GM21723 (cell line): ENCODE measurements around the gene CCL13.

Experiments
- ATAC-seq: cut with Tn5 transposase; IDR thresholded peaks from one replicate; pipeline ENCODE4 v1.9.1; 2021; ENCODE audit warnings: mild to moderate bottlenecking, moderate library complexity; ENCODE audit not compliant: unreplicated experiment

Gene CCL13

DNA sequence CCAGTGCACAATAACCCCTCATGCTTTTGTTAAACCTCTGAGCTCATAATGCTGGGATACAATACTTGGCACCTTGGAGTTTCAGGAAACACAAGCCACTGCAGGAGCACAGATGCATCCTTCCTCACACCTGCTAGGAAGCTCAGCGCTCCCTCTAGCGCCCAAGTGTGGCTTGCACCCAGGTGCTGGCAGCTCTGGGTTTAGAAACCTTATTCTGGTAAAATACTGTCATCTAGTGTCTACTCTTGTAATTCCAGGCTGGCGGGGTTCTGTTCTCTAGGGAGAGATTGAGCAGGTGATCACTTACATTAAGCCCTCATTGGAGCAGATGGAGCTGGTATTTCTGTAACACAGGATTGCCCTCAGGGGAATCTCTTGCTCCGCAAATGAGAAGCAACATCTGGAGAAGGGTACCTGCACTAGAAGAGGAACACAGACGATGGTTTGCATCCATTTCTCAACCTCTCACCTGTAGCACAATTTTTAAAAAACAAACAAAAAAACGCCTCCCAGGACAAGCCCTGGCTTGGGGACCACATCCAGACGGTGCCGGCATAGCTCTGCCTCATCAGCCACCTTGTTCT is 5.3 kb downstream of the CCL13 start:
- ATAC-seq: no peak

DNA sequence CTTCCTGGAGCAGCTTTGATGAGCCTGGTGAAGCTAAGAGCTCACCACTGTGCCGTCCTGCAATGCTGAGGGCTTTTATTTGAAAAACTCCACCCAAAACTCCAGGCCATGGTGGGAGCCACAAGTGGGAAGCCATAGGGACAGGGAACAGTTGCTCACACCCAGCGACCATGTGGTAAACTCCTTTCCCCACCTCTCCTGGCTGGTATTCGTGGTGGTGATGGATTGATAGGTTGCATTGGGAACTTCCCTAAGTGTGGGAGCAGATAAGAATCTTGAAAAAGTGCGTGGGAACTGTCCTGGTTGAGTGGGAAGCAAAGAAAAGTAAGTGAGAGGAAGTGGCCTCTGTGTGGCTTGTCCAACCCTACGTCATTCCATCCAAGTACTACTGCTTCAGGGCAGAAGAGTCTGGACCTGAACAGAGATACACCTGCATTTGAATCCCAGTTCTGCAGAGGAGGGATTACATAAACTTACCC is 6.9 kb downstream of the CCL13 start, which contains the start of gene CCL1:
TSS of gene CCL1 (minus strand) at position 51 of the 479 bp plus-strand sequence. CDS start 72 bp downstream, outside the sequence.
- ATAC-seq: no peak

- ATAC-seq: no peak
Measured at GRCh38 chr17:34364751-34365150, 8.5 kb downstream of the CCL13 start.

- no peak for ATAC-seq
Measured at GRCh38 chr17:34365340-34365739, 9.1 kb downstream of the CCL13 start.

DNA sequence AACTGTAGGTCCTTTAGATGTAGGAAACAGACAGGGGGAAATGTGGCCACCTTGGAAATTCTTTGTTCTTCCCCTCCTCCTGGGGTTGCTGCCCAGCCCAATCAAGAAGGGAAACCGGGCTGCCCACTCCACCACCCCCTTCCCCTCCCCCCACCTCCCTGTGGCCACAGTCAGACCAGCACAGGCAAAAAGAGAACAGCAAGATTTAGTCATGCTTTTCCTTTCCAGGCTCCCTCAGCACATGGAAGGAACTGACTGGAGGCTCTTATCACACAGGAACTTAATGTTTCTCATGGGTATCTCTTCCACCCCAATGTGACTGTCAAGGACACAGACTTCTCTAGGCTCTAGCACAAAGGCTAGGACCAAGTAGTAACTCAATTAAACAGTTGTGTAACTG is 9.7 kb downstream of the CCL13 start:
- ATAC-seq: no peak

DNA sequence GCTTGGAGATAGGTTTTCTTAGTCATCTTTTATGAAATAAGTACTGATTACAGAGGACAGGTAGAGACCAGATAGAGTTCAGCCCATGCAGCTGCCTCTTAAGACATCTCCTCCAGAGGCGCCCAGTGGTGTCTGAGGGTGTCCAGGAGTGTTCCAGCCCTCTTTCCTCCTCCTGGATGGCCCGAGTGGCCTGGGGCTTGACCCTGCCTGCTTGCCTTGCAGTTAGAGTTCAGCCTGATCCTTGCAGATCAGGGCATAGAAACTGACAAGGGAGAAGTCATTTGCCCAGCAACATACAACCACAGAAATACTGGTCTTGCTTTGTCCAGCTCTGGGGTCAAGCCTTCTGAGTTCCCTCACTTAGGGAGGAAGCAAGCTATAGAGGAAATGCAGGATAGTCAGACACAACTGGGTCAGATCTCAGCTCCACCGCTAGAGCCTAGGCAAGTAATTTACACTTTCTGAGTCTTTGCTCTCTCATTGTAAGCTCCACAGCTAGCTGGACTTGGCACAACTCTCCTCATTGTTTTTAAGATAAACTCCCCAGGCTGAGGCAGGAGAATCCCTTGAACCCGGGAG is 10.3 kb downstream of the CCL13 start:
- ATAC-seq: no peak

DNA sequence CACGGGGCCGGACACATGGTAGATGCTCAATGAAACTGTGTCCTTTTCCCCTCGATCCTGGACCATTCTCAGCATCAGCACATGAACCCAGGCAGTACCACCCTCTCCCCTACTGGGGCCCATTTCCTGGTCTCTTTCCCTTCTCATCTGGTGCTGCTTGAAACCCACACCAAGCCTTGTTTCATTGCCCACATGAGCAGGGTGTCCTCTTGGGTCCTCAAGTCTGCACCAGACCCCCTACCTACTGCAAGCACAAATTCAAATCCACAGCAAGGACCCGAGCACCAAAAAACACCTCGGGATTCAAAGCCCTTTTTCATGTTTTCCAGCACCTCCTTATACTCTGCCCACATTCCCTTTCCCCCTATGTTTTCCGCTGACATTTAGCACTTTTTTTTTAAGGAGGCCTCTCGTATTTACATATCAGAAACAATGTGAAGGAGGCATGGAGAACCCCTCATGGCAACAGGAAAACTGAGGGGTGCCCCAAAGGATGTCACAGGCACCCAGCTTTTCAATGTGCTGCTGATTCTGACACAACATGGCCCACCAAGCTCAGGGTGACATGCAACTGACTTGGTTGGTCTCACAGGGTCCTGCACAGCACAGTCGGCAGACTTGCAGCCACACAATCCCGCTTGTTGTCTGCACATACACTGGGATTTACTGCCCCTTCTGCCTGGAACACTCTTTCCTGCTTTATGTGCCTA is 11.4 kb downstream of the CCL13 start:
- no peak for ATAC-seq

DNA sequence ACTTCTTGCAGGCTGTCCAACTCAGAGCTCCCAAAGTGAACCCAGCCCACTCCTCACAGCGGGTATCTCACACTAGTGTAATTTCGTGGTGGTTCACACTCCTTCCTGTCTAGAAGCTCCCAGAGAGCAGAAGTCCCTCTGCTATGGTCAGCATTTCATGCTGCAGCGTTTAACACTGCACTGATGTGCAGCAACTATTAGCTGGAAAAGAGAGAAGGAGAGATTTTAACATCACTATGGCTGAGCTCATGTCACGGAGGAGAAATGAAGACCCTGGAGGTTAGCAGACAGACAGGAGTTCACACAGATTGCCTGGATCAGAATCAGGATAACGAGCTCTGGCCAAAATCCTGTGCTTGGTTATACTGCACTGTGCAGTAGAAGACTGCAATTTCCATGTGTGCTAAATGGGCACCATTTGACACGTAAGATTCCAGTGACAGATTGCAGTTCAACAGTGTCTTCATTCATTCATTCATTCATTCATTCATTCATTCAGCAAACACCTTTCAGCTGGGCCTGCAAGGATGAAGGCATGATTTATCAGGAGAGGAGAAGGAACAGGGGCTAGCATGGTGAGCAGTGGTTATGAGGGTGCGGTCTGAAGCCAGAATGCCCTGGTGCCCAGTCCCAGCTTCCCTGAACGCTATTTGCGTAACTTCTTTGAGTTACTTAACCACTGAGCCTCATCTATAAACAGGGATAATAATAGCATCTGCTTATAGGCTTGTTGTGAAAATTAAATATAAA is 12.1 kb downstream of the CCL13 start:
- no peak for ATAC-seq

- ATAC-seq: no peak
Measured at GRCh38 chr17:34368946-34369500, 12.7 kb downstream of the CCL13 start.

- no peak for ATAC-seq
Measured at GRCh38 chr17:34369571-34369970, 13.3 kb downstream of the CCL13 start.

DNA sequence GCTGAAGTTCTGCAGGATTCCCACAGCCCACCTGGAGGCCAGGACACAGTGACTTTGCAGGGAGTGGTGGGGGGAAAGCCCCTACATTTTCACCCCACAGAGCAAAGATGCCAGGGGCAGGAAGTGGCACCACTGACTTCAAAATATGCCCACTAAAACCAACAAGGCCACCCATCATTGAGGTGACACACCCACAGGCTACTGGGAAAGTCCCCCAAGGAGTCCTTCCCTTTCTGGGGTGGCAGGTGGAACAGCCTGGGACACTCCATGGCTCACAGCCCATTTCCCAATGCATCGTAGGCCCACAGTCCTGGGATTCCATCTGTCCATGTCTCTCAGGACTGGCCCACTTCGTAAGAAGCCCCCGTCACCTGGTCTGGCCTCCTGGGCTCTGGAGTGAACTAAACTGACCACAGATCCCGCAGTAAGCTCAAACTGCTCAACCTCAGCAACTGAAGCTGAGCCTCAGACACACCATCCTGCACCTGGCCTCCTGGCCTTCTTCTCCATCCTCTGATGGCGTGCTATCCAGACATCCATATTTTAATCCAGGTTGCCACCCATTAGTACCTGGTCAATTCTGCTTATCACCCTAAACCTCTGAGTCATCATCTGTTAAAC is 14.2 kb downstream of the CCL13 start:
- no peak for ATAC-seq

- no peak for ATAC-seq
Measured at GRCh38 chr17:34370997-34371395, 14.7 kb downstream of the CCL13 start.

DNA sequence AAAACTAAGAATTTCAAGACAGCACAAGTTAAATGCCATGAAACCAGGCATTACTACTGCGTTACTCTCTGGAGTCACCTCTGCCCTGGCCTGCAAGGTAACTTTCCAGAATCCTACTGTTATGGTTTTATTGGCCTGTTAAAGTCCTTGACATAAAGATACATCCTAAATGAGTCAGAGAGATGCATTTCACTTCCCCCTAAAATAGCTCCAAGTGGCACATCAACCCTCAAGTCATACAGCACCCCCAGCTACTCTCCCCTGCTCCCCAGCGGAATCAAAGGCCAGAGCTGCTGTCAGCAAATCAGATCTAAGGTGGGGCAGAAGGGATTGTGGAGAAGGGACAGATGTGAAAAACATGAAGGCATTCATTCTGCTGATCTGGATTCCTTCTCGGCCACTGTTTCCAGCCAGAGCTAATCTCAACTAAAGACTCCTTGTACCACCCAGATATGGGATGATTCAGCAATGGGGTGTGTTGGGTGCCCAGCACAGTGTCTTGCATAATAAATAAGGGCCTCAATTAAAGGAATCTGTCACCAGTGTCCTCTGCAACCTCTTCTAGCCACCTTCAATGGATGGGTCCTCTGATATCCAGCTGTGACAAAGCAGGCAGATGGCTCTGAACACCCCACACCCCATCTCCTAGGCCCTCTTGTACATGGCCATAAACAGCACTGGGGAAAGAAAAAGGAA is 15.3 kb downstream of the CCL13 start:
- ATAC-seq: no peak

DNA sequence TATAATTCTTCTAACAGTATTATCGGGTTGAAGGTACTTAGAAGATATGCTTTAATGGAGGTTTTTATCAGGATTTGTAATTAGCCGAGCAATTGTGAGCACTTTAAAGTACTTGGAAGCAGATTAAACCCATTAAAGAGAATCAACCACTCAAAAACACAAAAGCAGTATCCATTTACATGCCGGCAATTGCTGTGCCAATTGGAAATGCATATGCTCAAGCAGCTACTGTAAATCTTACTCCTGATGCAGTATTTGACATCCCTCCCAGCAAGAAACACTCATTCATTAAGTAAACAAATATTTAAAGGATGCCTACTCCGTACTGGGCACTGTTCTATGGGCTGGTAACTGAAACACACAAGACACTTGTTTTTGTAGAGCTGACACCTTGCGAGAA is 18.2 kb downstream of the CCL13 start:
- ATAC-seq: no peak

- no peak for ATAC-seq
Measured at GRCh38 chr17:34375426-34375997, 19.2 kb downstream of the CCL13 start.

- no peak for ATAC-seq
Measured at GRCh38 chr17:34377078-34377823, 21.0 kb downstream of the CCL13 start.

DNA sequence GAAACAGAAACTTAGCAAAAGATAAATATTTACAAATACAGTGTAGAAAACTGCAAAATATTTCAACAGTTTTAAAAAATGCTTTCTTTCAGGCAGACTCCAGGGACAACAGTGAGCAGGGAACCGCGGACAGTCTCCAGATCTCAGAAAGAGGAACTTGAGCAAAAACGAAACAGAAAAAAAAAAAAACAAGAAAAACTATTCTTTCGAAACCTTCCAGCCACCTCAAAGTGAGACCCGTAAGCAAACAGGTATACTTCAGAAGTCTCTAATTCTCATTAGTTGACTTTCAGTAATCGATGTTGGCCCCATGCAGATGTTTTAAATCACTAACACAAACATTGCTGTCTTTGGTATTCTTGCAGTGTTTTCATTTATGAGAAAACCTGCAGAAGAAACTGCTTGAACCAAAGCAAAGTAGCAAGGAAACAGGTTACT is 22.4 kb downstream of the CCL13 start:
- ATAC-seq: no peak

DNA sequence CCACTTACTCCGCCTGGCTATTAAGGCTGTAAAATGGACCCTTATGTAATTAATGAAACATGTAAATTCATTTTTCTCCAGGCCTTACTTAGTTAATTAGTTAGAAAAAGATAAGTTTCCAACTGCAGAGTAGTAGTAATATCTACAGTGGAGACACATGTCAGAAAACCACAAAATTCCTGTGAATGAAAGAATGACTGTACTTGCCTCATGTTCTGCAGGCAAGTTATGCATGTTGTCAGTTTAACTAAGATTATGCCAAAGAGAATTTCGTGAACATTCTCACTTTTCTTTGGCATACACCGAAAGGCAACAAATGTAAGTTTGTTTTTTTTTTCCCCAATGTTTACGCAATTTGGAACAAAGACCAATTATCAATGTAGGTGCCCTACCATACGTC is 23.6 kb downstream of the CCL13 start:
- ATAC-seq: no peak

- ATAC-seq: no peak
Measured at GRCh38 chr17:34382621-34383124, 26.4 kb downstream of the CCL13 start.
